Brain pericyte (primary cell): ENCODE measurements around the gene CAPZB.

Experiments
- DNase-seq: peaks from one replicate; pipeline ENCODE4 v3.0.0-alpha.2; 2012; ENCODE audit warnings: low read depth, low spot score

Gene CAPZB

GRCh38 chr1:19429611-19430010, 55.7 kb downstream of the CAPZB start:
- DNase-seq, result no peak

- no peak for DNase-seq
Measured at GRCh38 chr1:19427087-19427781, 58.1 kb downstream of the CAPZB start.

- DNase-seq, result no peak
Measured at GRCh38 chr1:19426294-19427086, 58.8 kb downstream of the CAPZB start.

- DNase-seq, result no peak
Measured at GRCh38 chr1:19425646-19426239, 59.6 kb downstream of the CAPZB start.

- no peak for DNase-seq
Measured at GRCh38 chr1:19424651-19425570, 60.4 kb downstream of the CAPZB start.

GRCh38 chr1:19423130-19423529, 62.2 kb downstream of the CAPZB start:
- no peak for DNase-seq

- DNase-seq, result no peak
Measured at GRCh38 chr1:19421365-19421764, 64.0 kb downstream of the CAPZB start.

- no peak for DNase-seq
Measured at GRCh38 chr1:19420606-19421005, 64.7 kb downstream of the CAPZB start.

- no peak for DNase-seq
Measured at GRCh38 chr1:19419691-19420090, 65.6 kb downstream of the CAPZB start.

GRCh38 chr1:19418503-19418971, 66.8 kb downstream of the CAPZB start:
- DNase-seq, result no peak

- no peak for DNase-seq
Measured at GRCh38 chr1:19416921-19417470, 68.3 kb downstream of the CAPZB start.

- DNase-seq, result no peak
Measured at GRCh38 chr1:19416145-19416544, 69.2 kb downstream of the CAPZB start.

- peak; percentile 73 for DNase-seq
Measured at GRCh38 chr1:19414515-19415121, 70.7 kb downstream of the CAPZB start.

GRCh38 chr1:19413999-19414398, 71.3 kb downstream of the CAPZB start:
- no peak for DNase-seq

GRCh38 chr1:19412654-19413053, 72.7 kb downstream of the CAPZB start:
- DNase-seq, result no peak

- no peak for DNase-seq
Measured at GRCh38 chr1:19411612-19412011, 73.7 kb downstream of the CAPZB start.

GRCh38 chr1:19410393-19410792, 74.9 kb downstream of the CAPZB start:
- no peak for DNase-seq

GRCh38 chr1:19409477-19410341, 75.6 kb downstream of the CAPZB start:
- DNase-seq, result no peak

- DNase-seq, result no peak
Measured at GRCh38 chr1:19407494-19408096, 77.7 kb downstream of the CAPZB start.
